Ishikawa (cell line): Measurements from ENCODE around the gene ITGB8.

ENCODE experiments used
- CEBPB ChIP-seq: IDR thresholded peaks from 2 replicates; pipeline ENCODE4 v1.6.1; 2012
- CREB1 ChIP-seq: IDR thresholded peaks from 2 replicates; pipeline ENCODE4 v1.6.1; 2012; ENCODE audit warnings: low read depth
- EGR1 ChIP-seq: IDR thresholded peaks from 2 replicates; pipeline ENCODE4 v1.6.1; 2012
- EP300 ChIP-seq: IDR thresholded peaks from 2 replicates; pipeline ENCODE4 v1.6.1; 2012; ENCODE audit warnings: borderline replicate concordance
- FOXM1 ChIP-seq: IDR thresholded peaks from 2 replicates; pipeline ENCODE4 v1.6.1; 2012; ENCODE audit warnings: low read depth, borderline replicate concordance
- RAD21 ChIP-seq: IDR thresholded peaks from 2 replicates; pipeline ENCODE4 v1.6.1; 2012; ENCODE audit warnings: low read depth
- REST ChIP-seq: IDR thresholded peaks from 2 replicates; pipeline ENCODE4 v1.6.1; 2012; ENCODE audit warnings: low read depth, mild to moderate bottlenecking
- TAF1 ChIP-seq: IDR thresholded peaks from 2 replicates; pipeline ENCODE4 v1.6.1; 2012; ENCODE audit warnings: low read depth, mild to moderate bottlenecking
- TCF12 ChIP-seq: IDR thresholded peaks from 2 replicates; pipeline ENCODE4 v1.6.1; 2012; ENCODE audit warnings: low read depth
- TEAD4 ChIP-seq: IDR thresholded peaks from 2 replicates; pipeline ENCODE4 v1.6.1; 2012
- YY1 ChIP-seq: IDR thresholded peaks from 2 replicates; pipeline ENCODE4 v1.6.1; 2012; ENCODE audit warnings: low read depth
- ZBTB7A ChIP-seq: IDR thresholded peaks from 2 replicates; pipeline ENCODE4 v1.6.1; 2012; ENCODE audit warnings: low read depth
- TF ChIP-seq, protein P1 (sequence below): IDR thresholded peaks from 2 replicates; pipeline ENCODE4 v1.6.1; 2012
- TF ChIP-seq, protein P2 (sequence below): IDR thresholded peaks from 2 replicates; pipeline ENCODE4 v1.6.1; 2012

- TF ChIP-seq CEBPB: no peak
- TF ChIP-seq, protein P1, sequence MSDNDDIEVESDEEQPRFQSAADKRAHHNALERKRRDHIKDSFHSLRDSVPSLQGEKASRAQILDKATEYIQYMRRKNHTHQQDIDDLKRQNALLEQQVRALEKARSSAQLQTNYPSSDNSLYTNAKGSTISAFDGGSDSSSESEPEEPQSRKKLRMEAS: no peak
- TF ChIP-seq RAD21: no peak
- no peak for TF ChIP-seq EP300
- TF ChIP-seq, protein P2, sequence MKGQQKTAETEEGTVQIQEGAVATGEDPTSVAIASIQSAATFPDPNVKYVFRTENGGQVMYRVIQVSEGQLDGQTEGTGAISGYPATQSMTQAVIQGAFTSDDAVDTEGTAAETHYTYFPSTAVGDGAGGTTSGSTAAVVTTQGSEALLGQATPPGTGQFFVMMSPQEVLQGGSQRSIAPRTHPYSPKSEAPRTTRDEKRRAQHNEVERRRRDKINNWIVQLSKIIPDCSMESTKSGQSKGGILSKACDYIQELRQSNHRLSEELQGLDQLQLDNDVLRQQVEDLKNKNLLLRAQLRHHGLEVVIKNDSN: no peak
- TF ChIP-seq TEAD4: no peak
- no peak for TF ChIP-seq TAF1
- TF ChIP-seq YY1: no peak
- TF ChIP-seq REST: no peak
- TF ChIP-seq CREB1: no peak
- TF ChIP-seq ZBTB7A: no peak
- TF ChIP-seq FOXM1: no peak
- no peak for TF ChIP-seq EGR1
- TF ChIP-seq TCF12: no peak
Observed at GRCh38 chr7:20320322-20320721, 10.4 kb upstream of the ITGB8 start.
